H1 (cell line): ENCODE results near the gene PLA2G2E. TPM values are rescaled to one million over a fixed set of nuclear protein-coding genes. Genes with fewer than 3 reads are reported as not detected.

Experiments
- CTCF ChIA-PET: fragments of 300-600 bp; sonication (Branson Sonifier 250); formaldehyde crosslinking; loops from one replicate; lab custom pipeline; 2021; ENCODE audit not compliant: partially characterized antibody; lab: Charles Lee
- POLR2A ChIA-PET: fragments of 300-600 bp; sonication (Branson Sonifier 250); formaldehyde crosslinking; loops from one replicate; lab custom pipeline; 2021; ENCODE audit warnings: inconsistent platforms; ENCODE audit not compliant: partially characterized antibody; lab: Charles Lee
- DNase-seq, 2 experiments: peaks; one replicate each; pipeline versions ENCODE4 v3.0.0 to v3.0.0-alpha.2; 2010 to 2022; ENCODE audit warnings: low spot score in 2 of 2, low read depth in 1 of 2, mixed read lengths in 1 of 2
- FAIRE-seq: peaks from 2 replicates; lab custom pipeline; 2011; peaks lifted over from hg19 to GRCh38; lab: Jason Lieb, UNC
- H2AFZ ChIP-seq: 2 replicates; pipeline ENCODE4 v1.8.1; 2012; ENCODE audit warnings: low read length, inconsistent platforms
- H2AK5ac ChIP-seq: 2 replicates; pipeline ENCODE4 v1.6.1; 2013; ENCODE audit warnings: low read depth, low read length
- H2BK120ac ChIP-seq: replicated peaks from 2 replicates; pipeline ENCODE3; 2013; ENCODE audit warnings: low read depth, low read length, inconsistent platforms
- H2BK12ac ChIP-seq: 2 replicates; pipeline ENCODE4 v1.6.1; 2013; ENCODE audit warnings: low read depth, low read length
- H2BK15ac ChIP-seq: 2 replicates; pipeline ENCODE4 v1.6.1; 2013; ENCODE audit warnings: low read length
- H2BK20ac ChIP-seq: 2 replicates; pipeline ENCODE4 v1.6.1; 2013; ENCODE audit warnings: low read length
- H2BK5ac ChIP-seq: 2 replicates; pipeline ENCODE4 v1.6.1; 2013; ENCODE audit warnings: low read depth, low read length
- H3K14ac ChIP-seq: 2 replicates; pipeline ENCODE4 v1.6.1; 2013; ENCODE audit warnings: inconsistent platforms; ENCODE audit not compliant: insufficient read length
- H3K18ac ChIP-seq: 2 replicates; pipeline ENCODE4 v1.6.1; 2013; ENCODE audit warnings: low read length; ENCODE audit errors: extremely low read depth
- H3K23ac ChIP-seq: 2 replicates; pipeline ENCODE4 v1.6.1; 2013; ENCODE audit warnings: inconsistent platforms; ENCODE audit not compliant: insufficient read length
- H3K23me2 ChIP-seq: 2 replicates; pipeline ENCODE4 v1.6.1; 2013; ENCODE audit warnings: low read depth, low read length
- H3K27ac ChIP-seq: 2 replicates; pipeline ENCODE4 v1.6.1; 2011; ENCODE audit warnings: low read depth, low read length, inconsistent platforms
- H3K27me3 ChIP-seq, 4 experiments: replicated peaks in 1 of 4; 1 replicate in 1 of 4; 2 replicates in 3 of 4; pipeline versions ENCODE4 v1.6.1 to v1.8.1; 2011 to 2013; ENCODE audit warnings: low read length in 3 of 4, mild to moderate bottlenecking in 3 of 4, inconsistent platforms in 2 of 4, mixed read lengths in 2 of 4, moderate library complexity in 1 of 4; ENCODE audit not compliant: control insufficient read depth in 3 of 4, insufficient read depth in 3 of 4; ENCODE audit errors: extremely low read depth in 1 of 4
- H3K36me3 ChIP-seq, 4 experiments: 2 replicates each; pipeline versions ENCODE4 v1.6.1 to v1.8.1; 2011 to 2013; ENCODE audit warnings: mild to moderate bottlenecking in 4 of 4, low read length in 3 of 4, moderate library complexity in 2 of 4, control low read depth in 1 of 4, inconsistent platforms in 1 of 4; ENCODE audit not compliant: insufficient read depth in 4 of 4, control insufficient read depth in 2 of 4
- H3K4ac ChIP-seq: replicated peaks from 2 replicates; pipeline ENCODE3; 2013; ENCODE audit warnings: low read length, low read depth, mixed read lengths, inconsistent platforms; ENCODE audit not compliant: insufficient read length
- H3K4me1 ChIP-seq, 4 experiments: replicated peaks in 1 of 4; 1 replicate in 1 of 4; 2 replicates in 3 of 4; pipeline versions ENCODE4 v1.6.1 to v1.8.1; 2011 to 2013; ENCODE audit warnings: low read length in 3 of 4, inconsistent platforms in 2 of 4, mixed read lengths in 1 of 4; ENCODE audit not compliant: insufficient read depth in 4 of 4, control insufficient read depth in 3 of 4
- H3K4me2 ChIP-seq, 2 experiments: 2 replicates each; pipeline versions ENCODE4 v1.6.1 to v1.8.1; 2011 to 2013; ENCODE audit warnings: low read depth in 2 of 2, low read length in 2 of 2, control low read depth in 1 of 2, inconsistent platforms in 1 of 2, mild to moderate bottlenecking in 1 of 2; ENCODE audit not compliant: insufficient read depth in 1 of 2
- H3K4me3 ChIP-seq, 4 experiments: fragments of 200-600, 300-600 bp in 1 of 4; sonication (generic), shearing (Covaris generic), sonication (Bioruptor Twin) in 1 of 4; 2 replicates each; pipeline versions ENCODE4 v1.5.1 to v1.8.1; 2011 to 2016; ENCODE audit warnings: low read length in 4 of 4, low read depth in 3 of 4, control low read depth in 2 of 4, inconsistent platforms in 2 of 4, mild to moderate bottlenecking in 2 of 4, mixed read lengths in 1 of 4, moderate library complexity in 1 of 4; ENCODE audit not compliant: insufficient read depth in 2 of 4; ENCODE audit errors: extremely low read depth in 1 of 4
- H3K56ac ChIP-seq: replicated peaks from 2 replicates; pipeline ENCODE3; 2013; ENCODE audit warnings: low read depth, mild to moderate bottlenecking, mixed read lengths, low read length, inconsistent platforms; ENCODE audit not compliant: insufficient read length
- H3K79me1 ChIP-seq: 2 replicates; pipeline ENCODE4 v1.6.1; 2013; ENCODE audit warnings: low read depth, low read length, control low read depth
- H3K79me2 ChIP-seq, 2 experiments: 2 replicates each; pipeline versions ENCODE4 v1.6.1 to v1.8.1; 2012 to 2013; ENCODE audit warnings: low read length in 2 of 2, mild to moderate bottlenecking in 2 of 2, inconsistent platforms in 1 of 2; ENCODE audit not compliant: insufficient read depth in 2 of 2, control insufficient read depth in 1 of 2
- H3K9ac ChIP-seq, 4 experiments: replicated peaks in 1 of 4; 1 replicate in 1 of 4; 2 replicates in 3 of 4; pipeline versions ENCODE4 v1.6.1 to v1.8.1; 2011 to 2013; ENCODE audit warnings: low read depth in 3 of 4, low read length in 3 of 4, control low read depth in 2 of 4, mild to moderate bottlenecking in 2 of 4, moderate library complexity in 2 of 4, inconsistent platforms in 1 of 4; ENCODE audit errors: extremely low read depth in 1 of 4
- H3K9me3 ChIP-seq, 2 experiments: 2 replicates each; pipeline versions ENCODE4 v1.6.1 to v1.8.1; 2012 to 2013; ENCODE audit warnings: mild to moderate bottlenecking in 2 of 2, moderate library complexity in 2 of 2, control low read depth in 1 of 2, inconsistent platforms in 1 of 2, low read depth in 1 of 2, low read length in 1 of 2, mixed read lengths in 1 of 2; ENCODE audit not compliant: insufficient read depth in 2 of 2
- H4K20me1 ChIP-seq, 2 experiments: replicated peaks in 1 of 2; 2 replicates each; pipeline versions ENCODE3 to v1.8.1; 2011 to 2013; ENCODE audit warnings: inconsistent platforms in 2 of 2, low read length in 2 of 2, mild to moderate bottlenecking in 1 of 2; ENCODE audit not compliant: insufficient read depth in 2 of 2, control insufficient read depth in 1 of 2
- H4K5ac ChIP-seq: 2 replicates; pipeline ENCODE4 v1.6.1; 2013; ENCODE audit warnings: low read length, low read depth, mixed read lengths, inconsistent platforms; ENCODE audit not compliant: insufficient read length
- H4K8ac ChIP-seq: 2 replicates; pipeline ENCODE4 v1.8.0; 2013; ENCODE audit warnings: mild to moderate bottlenecking, moderate library complexity, low read length, inconsistent platforms; ENCODE audit not compliant: insufficient read depth; ENCODE audit errors: extremely low read depth
- H4K91ac ChIP-seq: replicated peaks from 2 replicates; pipeline ENCODE3; 2013; ENCODE audit warnings: low read length, mixed read lengths, inconsistent platforms; ENCODE audit not compliant: insufficient read length
- ASH2L ChIP-seq: fragments of 200-600, 300-600 bp; sonication (generic); IDR thresholded peaks from one replicate; pipeline ENCODE4 v1.7.1; 2017; ENCODE audit warnings: low read length
- CHD1 ChIP-seq: IDR thresholded peaks from 2 replicates; pipeline ENCODE4 v1.6.1; 2012; ENCODE audit warnings: low read depth, low read length, improper control_type of control experiment
- CTBP2 ChIP-seq: IDR thresholded peaks from 2 replicates; pipeline ENCODE4 v1.7.0; 2011; ENCODE audit warnings: borderline replicate concordance, mild to moderate bottlenecking, moderate library complexity, mixed read lengths, low read length; ENCODE audit not compliant: insufficient read depth, insufficient read length
- HDAC2 ChIP-seq, 2 experiments: fragments of 300-600 bp in 1 of 2; sonication (generic) in 1 of 2; IDR thresholded peaks; 2 replicates each; pipeline ENCODE4 v1.6.1; 2011 to 2012; ENCODE audit warnings: low read depth in 2 of 2, low read length in 2 of 2, mild to moderate bottlenecking in 2 of 2, moderate library complexity in 2 of 2, borderline replicate concordance in 1 of 2, inconsistent platforms in 1 of 2
- KDM1A ChIP-seq: fragments of 200-600, 300-600 bp; sonication (generic); IDR thresholded peaks from 2 replicates; pipeline ENCODE4 v1.7.1; 2016; ENCODE audit warnings: mild to moderate bottlenecking, low read length, borderline replicate concordance
- MAFK ChIP-seq: IDR thresholded peaks from 2 replicates; pipeline ENCODE4 v1.6.1; 2012; ENCODE audit warnings: low read depth, mild to moderate bottlenecking, improper control_type of control experiment, low read length
- PHF8 ChIP-seq: fragments of 200-600 bp; sonication (generic); conservative IDR thresholded peaks from 2 replicates; pipeline ENCODE4 v1.7.1; 2012; ENCODE audit warnings: low read depth, mild to moderate bottlenecking, inconsistent platforms, low read length, moderate library complexity
- POU5F1 ChIP-seq: IDR thresholded peaks from 2 replicates; pipeline ENCODE4 v1.6.1; 2011; ENCODE audit warnings: low read depth, mild to moderate bottlenecking, low read length, moderate library complexity
- RNF2 ChIP-seq: fragments of 200-900, 300-1000 bp; sonication (generic); IDR thresholded peaks from 2 replicates; pipeline ENCODE4 v1.7.1; 2016; ENCODE audit warnings: borderline replicate concordance, low read depth, mild to moderate bottlenecking, antibody characterized with exemption, low read length; ENCODE audit not compliant: poor library complexity, severe bottlenecking; ENCODE audit errors: missing control alignments
- SAP30 ChIP-seq: fragments of 300-600 bp; sonication (generic); IDR thresholded peaks from 2 replicates; pipeline ENCODE4 v1.7.1; 2012; ENCODE audit warnings: low read length, moderate library complexity, mild to moderate bottlenecking, inconsistent platforms; ENCODE audit not compliant: insufficient read depth, insufficient replicate concordance
- TAF1 ChIP-seq: IDR thresholded peaks from 2 replicates; pipeline ENCODE4 v1.6.1; 2011; ENCODE audit warnings: mild to moderate bottlenecking, low read depth, low read length
- WGBS, 2 experiments: shearing (Covaris generic) in 1 of 2; methylation state at CpG; one replicate each; pipeline versions ENCODE4 v1.1.6 to v1.1.7; 2013 to 2015; ENCODE audit warnings: low lambda C conversion rate in 2 of 2, mixed read lengths in 2 of 2, inconsistent platforms in 1 of 2, low coverage in 1 of 2, missing lambda C conversion rate in 1 of 2; ENCODE audit not compliant: insufficient replicate concordance in 2 of 2, insufficient coverage in 1 of 2, insufficient read length in 1 of 2; ENCODE audit errors: extremely low coverage in 1 of 2, missing lambda C conversion rate in 1 of 2; 5-methylcytosine and 5-hydroxymethylcytosine counted together
- polyA plus RNA-seq, 7 experiments: library from polyadenylated mRNA; depleted of rRNA in 3 of 7; stranded (reverse) in 5 of 7; unstranded in 2 of 7; fragments of >200 nt in 5 of 7; fragments of 200-250 nt in 2 of 7; gene quantifications; 1 replicate in 5 of 7; 2 replicates in 1 of 7; 4 replicates in 1 of 7; pipeline versions ENCODE4 v1.2.1 to v1.2.3, GENCODE V29; 2011 to 2013; ENCODE audit warnings: missing spikeins in 2 of 7, mixed read lengths in 2 of 7
- total RNA-seq: library from RNA; stranded (reverse); fragmentation: NEBNext Ultra II Directional; extraction: Animal tissue kit (Norgen Biotek cat#: 25700); gene quantifications from 2 replicates; pipeline ENCODE4 v1.2.1, GENCODE V29; 2021

The PLA2G2E gene
- total and polyA plus RNA-seq, 2 of the 8 experiments (the other 6 are each of a cell fraction or from before 2014, with no cell fraction given) = not detected

DNA sequence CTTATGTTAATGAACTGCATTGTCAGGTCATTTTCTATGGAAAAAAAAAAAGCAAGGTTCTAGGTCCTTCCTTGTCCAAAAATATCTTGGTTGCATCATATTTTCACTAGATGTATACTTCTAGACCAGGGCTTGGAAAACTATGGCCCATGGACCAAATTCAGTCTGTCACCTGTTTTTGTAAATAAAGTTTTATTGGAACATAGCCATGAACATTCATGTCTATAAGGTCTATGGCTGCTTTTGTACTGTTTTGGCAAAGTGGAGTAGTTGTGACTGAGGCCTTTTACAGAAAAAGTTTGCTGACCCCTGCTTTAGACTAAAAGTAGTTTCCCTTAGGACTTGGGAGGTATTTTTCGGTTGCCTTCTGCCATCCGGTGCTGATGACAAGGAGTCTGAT is 19.2 kb upstream of the PLA2G2E start:
- H2AFZ ChIP-seq = no peak overlapping the region
- H2BK120ac ChIP-seq = no peak overlapping the region
- no peak overlapping the region for H2BK20ac ChIP-seq
- no peaks in the 10 kb centered on the region for H3K79me1 ChIP-seq
- H2BK12ac ChIP-seq = no peak overlapping the region
- no peak overlapping the region for H4K91ac ChIP-seq
- H4K8ac ChIP-seq = no peak overlapping the region
- H2BK15ac ChIP-seq = no peak overlapping the region
- H3K4me3 ChIP-seq = no peak overlapping the region
- H3K9ac ChIP-seq = no peak overlapping the region
- no peaks in the 10 kb centered on the region; the same call in 1 of the 2 replicates for H3K23me2 ChIP-seq
- H3K79me2 ChIP-seq = no peaks in the 10 kb centered on the region
- H4K5ac ChIP-seq = no peak overlapping the region
- no peak overlapping the region for H3K4me2 ChIP-seq
- H3K56ac ChIP-seq = no peak overlapping the region
- H3K27ac ChIP-seq = no peak overlapping the region
- no peaks in the 10 kb centered on the region for H4K20me1 ChIP-seq
- H3K27me3 ChIP-seq = no peaks in the 10 kb centered on the region
- FAIRE-seq = no peak
- POLR2A ChIA-PET = no interaction called here
- H3K9me3 ChIP-seq = peaks cover 0 to 2% of the 10 kb centered on the region in 2 experiments; a peak in 1 of 4 replicates
- H3K36me3 ChIP-seq = no peaks in the 10 kb centered on the region
- CTCF ChIA-PET = interaction anchor here (0.6 to 1.8 kb wide), 2 partner anchors 199 to 209 kb away, joined by 3 to 4 read pairs; no protein-coding TSS in a partner anchor
- 97% methylated on average over 2 of the region's 2 CpGs; no CpG with 5 or more reads in 1 of the 2 experiments for WGBS, 2 experiments
- no peak overlapping the region for H3K14ac ChIP-seq
- H3K23ac ChIP-seq = no peak overlapping the region
- H3K4ac ChIP-seq = no peak overlapping the region
- H3K4me1 ChIP-seq = peaks cover 0 to 5% (median 0%) of the 10 kb centered on the region in 4 experiments; a peak in 1 of 7 replicates
- H2BK5ac ChIP-seq = no peak overlapping the region
- H2AK5ac ChIP-seq = no peak overlapping the region
- H3K18ac ChIP-seq = no peak overlapping the region
- no peak for DNase-seq
- TF ChIP-seq TAF1 (no peak), CHD1 (no peak), MAFK (no peak), KDM1A (no peak), HDAC2 (IDR thresholded peaks at IDR 0.05; ENCODE audit: borderline replicate concordance in 1 of 2, low read depth in 2 of 2, low read length in 2 of 2) (no peak), SAP30 (no peak), ASH2L (no peak), POU5F1 (no peak), RNF2 (no peak), CTBP2 (no peak), PHF8 (no peak)
